Suprapubic skin (tissue), 3 donors: ENCODE data around the gene CLDN16.
A peak's percentile ranks its signal among the peaks of the same experiment; 100 is the strongest.

Source experiments
- CTCF ChIP-seq, 2 donors: fragments of 200-600 bp in 1 of 2; fragments of 450-650 bp in 1 of 2; sonication (generic) in 1 of 2; IDR thresholded peaks; one replicate each; pipeline ENCODE4 v1.5.1; 2016 to 2019; ENCODE audit warnings: antibody characterized with exemption in 2 of 2, mild to moderate bottlenecking in 1 of 2, moderate library complexity in 1 of 2
- POLR2AphosphoS5 ChIP-seq, 3 donors: sonication (generic); formaldehyde crosslinking; IDR thresholded peaks; one replicate each; pipeline ENCODE4 v1.6.1; 2017; ENCODE audit warnings: antibody characterized with exemption in 3 of 3

- TF ChIP-seq CTCF (IDR thresholded peaks at IDR 0.05) (peak; percentile 27 to 47), POLR2AphosphoS5 (IDR thresholded peaks at IDR 0.05) (no peak)
Measured at GRCh38 chr3:190384309-190384756, 3.6 kb upstream of the CLDN16 start.
